Esophagus squamous epithelium (tissue), 4 donors: ENCODE measurements around the gene ADGRV1.

Experiments
- CTCF ChIP-seq, 6 experiments: fragments of 450-650 bp in 4 of 6; fragments of 200-600 bp in 2 of 6; sonication (generic) in 2 of 6; IDR thresholded peaks; one replicate each; pipeline ENCODE4 v1.5.1; 2016 to 2019; ENCODE audit warnings: antibody characterized with exemption in 6 of 6, mild to moderate bottlenecking in 4 of 6, moderate library complexity in 4 of 6
- POLR2A ChIP-seq, 4 donors: fragments of 450-650 bp; IDR thresholded peaks; one replicate each; pipeline ENCODE4 v1.6.1; 2017; ENCODE audit warnings: antibody characterized with exemption in 4 of 4, mild to moderate bottlenecking in 4 of 4, moderate library complexity in 3 of 4

DNA sequence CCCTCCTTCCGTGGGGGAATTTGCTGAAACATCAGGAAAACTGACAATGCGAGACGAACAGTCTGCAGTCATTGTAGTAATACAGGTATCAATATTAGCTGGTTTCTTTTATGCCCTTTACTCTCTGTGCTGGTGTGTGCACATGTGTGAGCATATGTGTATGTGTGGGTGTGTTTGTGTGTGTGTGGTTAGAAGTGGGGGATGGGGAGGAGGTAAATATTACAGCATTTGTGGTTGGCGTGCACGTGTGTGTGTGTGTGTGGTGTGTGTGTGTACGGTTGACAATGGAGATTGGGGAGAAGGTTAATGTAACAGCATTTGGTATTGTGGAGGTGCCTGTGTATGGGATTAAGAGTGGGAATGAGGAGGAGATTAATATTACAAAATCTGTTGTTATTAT, 219.4 kb downstream of the ADGRV1 start:
- TF ChIP-seq CTCF (IDR thresholded peaks at IDR 0.05) (no peak), POLR2A (IDR thresholded peaks at IDR 0.05) (no peak)
